ENCODE results near the gene STRN3. TPM values are rescaled to one million over a fixed set of nuclear protein-coding genes. Genes with fewer than 3 reads are reported as not detected.
"Not testable (repeated sequence)": the region's sequence is repeated elsewhere in the genome, so short reads cannot be mapped to it uniquely, and the experiment has no call there.

Gene STRN3
- total RNA-seq, 1 experiment from 2014 or later = 52.1 TPM

GRCh38 chr14:31043379-31043778 lies 17.2 kb upstream of the STRN3 start:
- H2BK15ac ChIP-seq (ENCODE audit: low read depth, low read length) = no peak overlapping the region
- no peak overlapping the region for H3K23ac ChIP-seq (ENCODE audit: insufficient read length, low read depth, low read length)
- H4K91ac ChIP-seq (ENCODE audit: insufficient read length, low read depth, low read length) = no peak overlapping the region
- H3K27ac ChIP-seq (ENCODE audit: insufficient read length, low read depth, low read length) = no peak overlapping the region
- no peak overlapping the region for H3K18ac ChIP-seq (ENCODE audit: insufficient read length, low read depth, low read length)
- TF ChIP-seq CTCF (conservative IDR thresholded peaks at IDR 0.05) = no peak
- WGBS (ENCODE audit: extremely low coverage, insufficient read length, low lambda C conversion rate) = no CpG with 5 or more reads among the region's 3 CpGs
- H2BK20ac ChIP-seq (ENCODE audit: low read depth, low read length, poor library complexity, severe bottlenecking) = no peak overlapping the region
- H4K8ac ChIP-seq (replicated peaks; ENCODE audit: insufficient read length, low read depth, low read length) = no peak overlapping the region
- H2AFZ ChIP-seq (ENCODE audit: low read length) = no peak overlapping the region
- H3K4me2 ChIP-seq (ENCODE audit: insufficient read depth, insufficient read length, low read length) = no peak overlapping the region
- H3K9ac ChIP-seq (ENCODE audit: extremely low read depth, insufficient read length, low read length) = no peak overlapping the region
- H2AK5ac ChIP-seq (ENCODE audit: insufficient read length, low read length) = no peak overlapping the region
- H4K20me1 ChIP-seq (ENCODE audit: control insufficient read depth, insufficient read depth, insufficient read length) = no peaks in the 10 kb centered on the region
- no peak overlapping the region for H2BK120ac ChIP-seq (ENCODE audit: low read depth, low read length, poor library complexity, severe bottlenecking)
- H3K27me3 ChIP-seq (ENCODE audit: insufficient read depth, low read length) = no peaks in the 10 kb centered on the region
- no peak overlapping the region for H2BK12ac ChIP-seq (ENCODE audit: insufficient read length, low read depth, low read length)
- no peaks in the 10 kb centered on the region for H3K9me3 ChIP-seq (ENCODE audit: control insufficient read depth, low read depth, low read length)
- H3K9me3 Mint-ChIP-seq = no peaks in the 10 kb centered on the region
- peak overlapping the region in 1 of 3 experiments; percentile 26; a peak in 4 of 7 replicates for H3K27ac Mint-ChIP-seq
- H3K79me1 ChIP-seq (ENCODE audit: insufficient read depth, low read depth, low read length, poor library complexity, severe bottlenecking) = no peaks in the 10 kb centered on the region
- no peak overlapping the region for H2BK5ac ChIP-seq (ENCODE audit: insufficient read length, low read length)
- H3K56ac ChIP-seq (ENCODE audit: insufficient read length, low read depth, low read length) = no peak overlapping the region
- H3K4me3 Mint-ChIP-seq = no peak overlapping the region
- H3K79me2 ChIP-seq (ENCODE audit: insufficient read depth, low read length) = no peaks in the 10 kb centered on the region; the same call in 1 of the 2 replicates
- H3K4me1 Mint-ChIP-seq = peaks cover 11 to 22% of the 10 kb centered on the region in 2 experiments
- no peak overlapping the region for H4K5ac ChIP-seq (ENCODE audit: insufficient read length, low read depth, low read length)
- no peaks in the 10 kb centered on the region for H3K27me3 Mint-ChIP-seq (ENCODE audit: low read depth)
- 0 out of 7 replicates have a peak, but pooled peaks cover 0 to under 1% (median 0%) of the 10 kb centered on the region in 3 experiments for H3K36me3 Mint-ChIP-seq (ENCODE audit: insufficient read depth in 1 of 3, low read depth in 3 of 3)
- no peaks in the 10 kb centered on the region for H3K4me1 ChIP-seq (ENCODE audit: insufficient read depth, low read length)
- H3K23me2 ChIP-seq (ENCODE audit: insufficient read length, low read depth, low read length, poor library complexity, severe bottlenecking) = no peaks in the 10 kb centered on the region
- no peak overlapping the region for H3K4ac ChIP-seq (ENCODE audit: low read depth, low read length)
- H3T11ph ChIP-seq (ENCODE audit: low read length) = no peak overlapping the region
- DNase-seq = no peak
- no peak overlapping the region for H3K14ac ChIP-seq (ENCODE audit: insufficient read depth, low read length)

DNA sequence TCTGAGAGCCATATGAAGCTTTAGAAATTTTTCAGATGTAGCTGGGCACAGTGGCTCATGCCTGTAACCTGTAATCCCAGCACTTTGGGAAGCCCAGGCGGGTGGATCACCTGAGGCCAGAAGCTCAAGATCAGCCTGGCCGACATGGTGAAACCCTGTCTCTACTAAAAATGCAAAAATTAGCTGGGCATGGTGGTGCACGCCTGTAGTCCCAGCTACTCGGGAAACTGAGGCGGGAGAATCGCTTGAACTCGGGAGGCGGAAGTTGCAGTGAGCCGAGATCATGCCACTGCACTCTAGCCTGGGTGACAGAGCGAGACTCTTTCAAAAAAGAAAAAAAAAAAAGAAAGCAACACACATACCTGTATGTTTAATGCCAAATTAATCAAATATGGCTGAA lies 16.7 kb upstream of the STRN3 start:
- H3K4me3 Mint-ChIP-seq; H2BK20ac ChIP-seq (ENCODE audit: low read depth, low read length, poor library complexity, severe bottlenecking); H3K14ac ChIP-seq (ENCODE audit: insufficient read depth, low read length); H3K27ac ChIP-seq (ENCODE audit: insufficient read length, low read depth, low read length); H3K79me2 ChIP-seq (ENCODE audit: insufficient read depth, low read length); H2AFZ ChIP-seq (ENCODE audit: low read length); H3K27me3 Mint-ChIP-seq (ENCODE audit: low read depth); H4K5ac ChIP-seq (ENCODE audit: insufficient read length, low read depth, low read length); H3K79me1 ChIP-seq (ENCODE audit: insufficient read depth, low read depth, low read length, poor library complexity, severe bottlenecking); H3K9ac ChIP-seq (ENCODE audit: extremely low read depth, insufficient read length, low read length); H4K91ac ChIP-seq (ENCODE audit: insufficient read length, low read depth, low read length); H4K20me1 ChIP-seq (ENCODE audit: control insufficient read depth, insufficient read depth, insufficient read length); H3K56ac ChIP-seq (ENCODE audit: insufficient read length, low read depth, low read length); H2BK5ac ChIP-seq (ENCODE audit: insufficient read length, low read length); H3T11ph ChIP-seq (ENCODE audit: low read length); H3K4me1 ChIP-seq (ENCODE audit: insufficient read depth, low read length); H3K4me2 ChIP-seq (ENCODE audit: insufficient read depth, insufficient read length, low read length); H3K18ac ChIP-seq (ENCODE audit: insufficient read length, low read depth, low read length); H3K9me3 ChIP-seq (ENCODE audit: control insufficient read depth, low read depth, low read length); H2AK5ac ChIP-seq (ENCODE audit: insufficient read length, low read length); H2BK12ac ChIP-seq (ENCODE audit: insufficient read length, low read depth, low read length); H3K4ac ChIP-seq (ENCODE audit: low read depth, low read length); H4K8ac ChIP-seq (replicated peaks; ENCODE audit: insufficient read length, low read depth, low read length); H2BK15ac ChIP-seq (ENCODE audit: low read depth, low read length); H3K36me3 Mint-ChIP-seq (ENCODE audit: insufficient read depth in 1 of 3, low read depth in 3 of 3); DNase-seq; H2BK120ac ChIP-seq (ENCODE audit: low read depth, low read length, poor library complexity, severe bottlenecking); H3K27me3 ChIP-seq (ENCODE audit: insufficient read depth, low read length); H3K9me3 Mint-ChIP-seq; H3K23ac ChIP-seq (ENCODE audit: insufficient read length, low read depth, low read length); H3K23me2 ChIP-seq (ENCODE audit: insufficient read length, low read depth, low read length, poor library complexity, severe bottlenecking): not testable (repeated sequence)
- Mint-ChIP-seq H3K27ac (peak overlapping the region in 1 of 3 experiments; percentile 62; a peak in 2 of 7 replicates), H3K4me1 (peaks cover 14 to 27% of the 10 kb centered on the region in 2 experiments)
- WGBS (ENCODE audit: extremely low coverage, insufficient read length, low lambda C conversion rate) = no CpG with 5 or more reads among the region's 10 CpGs

Measured in H9 (cell line).